A549 (cell line): ENCODE measurements around the gene UBAC2.

Experiments used
- BHLHE40 ChIP-seq: IDR thresholded peaks from 2 replicates; pipeline ENCODE4 v1.6.1; 2012; ENCODE audit warnings: low read depth, low read length, inconsistent platforms
- EP300 ChIP-seq, 2 experiments: fragments of >200 bp; sonication (Bioruptor Twin); formaldehyde crosslinking; IDR thresholded peaks; 2 replicates in 1 of 2; 3 replicates in 1 of 2; pipeline ENCODE4 v1.6.1; 2016 to 2017
- JUNB ChIP-seq: fragments of >200 bp; sonication (Bioruptor Twin); formaldehyde crosslinking; IDR thresholded peaks from 2 replicates; pipeline ENCODE4 v1.6.1; 2016
- MYC ChIP-seq: IDR thresholded peaks from 2 replicates; pipeline ENCODE4 v1.6.1; 2012; ENCODE audit warnings: mild to moderate bottlenecking, inconsistent platforms, low read length, improper control_type of control experiment, borderline replicate concordance
- NPAS2 ChIP-seq: fragments of 250-450 bp; sonication (Bioruptor Pico); IDR thresholded peaks from 2 replicates; pipeline ENCODE4 v1.8.0; 2022; ENCODE audit warnings: mild to moderate bottlenecking, moderate library complexity, borderline replicate concordance
- NR3C1 ChIP-seq: fragments of >200 bp; sonication (Bioruptor Twin); formaldehyde crosslinking; IDR thresholded peaks from 3 replicates; pipeline ENCODE4 v1.6.1; 2017
- POLR2A ChIP-seq: IDR thresholded peaks from 2 replicates; pipeline ENCODE4 v1.6.1; 2012; ENCODE audit warnings: mild to moderate bottlenecking, low read length
- RAD21 ChIP-seq, 2 experiments: fragments of >200 bp in 1 of 2; sonication (Bioruptor Twin) in 1 of 2; formaldehyde crosslinking in 1 of 2; IDR thresholded peaks in 1 of 2; conservative IDR thresholded peaks in 1 of 2; 2 replicates in 1 of 2; 3 replicates in 1 of 2; pipeline ENCODE4 v1.6.1; 2012 to 2018; ENCODE audit warnings: inconsistent platforms in 1 of 2
- SMC3 ChIP-seq: fragments of >200 bp; sonication (Bioruptor Twin); formaldehyde crosslinking; IDR thresholded peaks from 3 replicates; pipeline ENCODE4 v1.6.1; 2018; ENCODE audit warnings: inconsistent platforms
- SREBF2 ChIP-seq: fragments of 450-650 bp; IDR thresholded peaks from 2 replicates; pipeline ENCODE4 v1.6.1; 2014; ENCODE audit warnings: mild to moderate bottlenecking, moderate library complexity
- ZSCAN20 ChIP-seq: fragments of 250-450 bp; sonication (Bioruptor Pico); IDR thresholded peaks from 2 replicates; pipeline ENCODE4 v1.8.0; 2022; ENCODE audit warnings: mild to moderate bottlenecking, moderate library complexity
- TF ChIP-seq, protein P1 (sequence below): fragments of >200 bp; sonication (Bioruptor Twin); formaldehyde crosslinking; IDR thresholded peaks from 3 replicates; pipeline ENCODE4 v1.5.1; 2016
- TF ChIP-seq, protein P2 (sequence below): fragments of 250-450 bp; sonication (Bioruptor Pico); IDR thresholded peaks from 2 replicates; pipeline ENCODE4 v1.5.0; 2020; ENCODE audit warnings: low read depth, mild to moderate bottlenecking, moderate library complexity
- TF ChIP-seq, protein P3 (sequence below): fragments of 200-600 bp; sonication (generic); IDR thresholded peaks from 2 replicates; pipeline ENCODE4 v1.6.1; 2016; ENCODE audit warnings: antibody characterized with exemption, mild to moderate bottlenecking, moderate library complexity

DNA sequence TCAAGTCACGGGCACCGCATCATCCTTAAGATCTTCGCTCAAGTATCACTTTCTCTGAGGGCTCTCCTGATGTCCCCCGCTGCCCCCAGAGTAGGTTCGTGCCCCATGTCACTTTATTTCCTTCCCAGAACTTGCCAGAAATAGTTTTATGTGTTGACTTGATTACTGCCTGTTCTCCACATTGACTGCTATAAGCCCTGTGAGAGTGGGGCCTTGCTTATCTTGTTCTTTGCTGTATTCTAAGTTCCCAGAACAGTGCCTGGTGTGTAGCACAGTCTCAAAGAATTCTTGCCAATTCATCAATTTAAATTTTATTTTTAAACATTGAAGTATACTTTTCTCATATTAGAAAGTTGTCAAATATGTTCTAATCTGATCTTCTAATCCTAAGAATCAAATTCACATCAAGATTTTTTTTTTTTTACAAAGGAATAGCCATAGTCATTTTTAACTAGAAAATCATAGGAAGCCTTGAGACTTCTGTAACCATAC is 138.6 kb downstream of the UBAC2 start:
- TF ChIP-seq, protein P1, sequence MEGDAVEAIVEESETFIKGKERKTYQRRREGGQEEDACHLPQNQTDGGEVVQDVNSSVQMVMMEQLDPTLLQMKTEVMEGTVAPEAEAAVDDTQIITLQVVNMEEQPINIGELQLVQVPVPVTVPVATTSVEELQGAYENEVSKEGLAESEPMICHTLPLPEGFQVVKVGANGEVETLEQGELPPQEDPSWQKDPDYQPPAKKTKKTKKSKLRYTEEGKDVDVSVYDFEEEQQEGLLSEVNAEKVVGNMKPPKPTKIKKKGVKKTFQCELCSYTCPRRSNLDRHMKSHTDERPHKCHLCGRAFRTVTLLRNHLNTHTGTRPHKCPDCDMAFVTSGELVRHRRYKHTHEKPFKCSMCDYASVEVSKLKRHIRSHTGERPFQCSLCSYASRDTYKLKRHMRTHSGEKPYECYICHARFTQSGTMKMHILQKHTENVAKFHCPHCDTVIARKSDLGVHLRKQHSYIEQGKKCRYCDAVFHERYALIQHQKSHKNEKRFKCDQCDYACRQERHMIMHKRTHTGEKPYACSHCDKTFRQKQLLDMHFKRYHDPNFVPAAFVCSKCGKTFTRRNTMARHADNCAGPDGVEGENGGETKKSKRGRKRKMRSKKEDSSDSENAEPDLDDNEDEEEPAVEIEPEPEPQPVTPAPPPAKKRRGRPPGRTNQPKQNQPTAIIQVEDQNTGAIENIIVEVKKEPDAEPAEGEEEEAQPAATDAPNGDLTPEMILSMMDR: no peak
- TF ChIP-seq MYC (no peak), EP300 (IDR thresholded peaks at IDR 0.05) (no peak), RAD21 (conservative IDR thresholded peaks at IDR 0.05 in 1 of 2, IDR thresholded peaks at IDR 0.05 in 1 of 2) (no peak), BHLHE40 (no peak), POLR2A (no peak), NR3C1 (no peak), SREBF2 (no peak), JUNB (no peak), NPAS2 (CRISPR knock-in tag) (no peak), SMC3 (no peak), ZSCAN20 (CRISPR knock-in tag) (no peak)
- TF ChIP-seq, protein P2, sequence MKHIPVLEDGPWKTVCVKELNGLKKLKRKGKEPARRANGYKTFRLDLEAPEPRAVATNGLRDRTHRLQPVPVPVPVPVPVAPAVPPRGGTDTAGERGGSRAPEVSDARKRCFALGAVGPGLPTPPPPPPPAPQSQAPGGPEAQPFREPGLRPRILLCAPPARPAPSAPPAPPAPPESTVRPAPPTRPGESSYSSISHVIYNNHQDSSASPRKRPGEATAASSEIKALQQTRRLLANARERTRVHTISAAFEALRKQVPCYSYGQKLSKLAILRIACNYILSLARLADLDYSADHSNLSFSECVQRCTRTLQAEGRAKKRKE (CRISPR knock-in tag): no peak
- TF ChIP-seq, protein P3, sequence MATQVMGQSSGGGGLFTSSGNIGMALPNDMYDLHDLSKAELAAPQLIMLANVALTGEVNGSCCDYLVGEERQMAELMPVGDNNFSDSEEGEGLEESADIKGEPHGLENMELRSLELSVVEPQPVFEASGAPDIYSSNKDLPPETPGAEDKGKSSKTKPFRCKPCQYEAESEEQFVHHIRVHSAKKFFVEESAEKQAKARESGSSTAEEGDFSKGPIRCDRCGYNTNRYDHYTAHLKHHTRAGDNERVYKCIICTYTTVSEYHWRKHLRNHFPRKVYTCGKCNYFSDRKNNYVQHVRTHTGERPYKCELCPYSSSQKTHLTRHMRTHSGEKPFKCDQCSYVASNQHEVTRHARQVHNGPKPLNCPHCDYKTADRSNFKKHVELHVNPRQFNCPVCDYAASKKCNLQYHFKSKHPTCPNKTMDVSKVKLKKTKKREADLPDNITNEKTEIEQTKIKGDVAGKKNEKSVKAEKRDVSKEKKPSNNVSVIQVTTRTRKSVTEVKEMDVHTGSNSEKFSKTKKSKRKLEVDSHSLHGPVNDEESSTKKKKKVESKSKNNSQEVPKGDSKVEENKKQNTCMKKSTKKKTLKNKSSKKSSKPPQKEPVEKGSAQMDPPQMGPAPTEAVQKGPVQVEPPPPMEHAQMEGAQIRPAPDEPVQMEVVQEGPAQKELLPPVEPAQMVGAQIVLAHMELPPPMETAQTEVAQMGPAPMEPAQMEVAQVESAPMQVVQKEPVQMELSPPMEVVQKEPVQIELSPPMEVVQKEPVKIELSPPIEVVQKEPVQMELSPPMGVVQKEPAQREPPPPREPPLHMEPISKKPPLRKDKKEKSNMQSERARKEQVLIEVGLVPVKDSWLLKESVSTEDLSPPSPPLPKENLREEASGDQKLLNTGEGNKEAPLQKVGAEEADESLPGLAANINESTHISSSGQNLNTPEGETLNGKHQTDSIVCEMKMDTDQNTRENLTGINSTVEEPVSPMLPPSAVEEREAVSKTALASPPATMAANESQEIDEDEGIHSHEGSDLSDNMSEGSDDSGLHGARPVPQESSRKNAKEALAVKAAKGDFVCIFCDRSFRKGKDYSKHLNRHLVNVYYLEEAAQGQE: no peak
